SKM-1 treated with dmso at 0.1 percent for 144 hours (cell line): Measurements from ENCODE around the gene SULT1B1.
"Not testable (repeated sequence)": the region's sequence is repeated elsewhere in the genome, so short reads cannot be mapped to it uniquely, and the experiment has no call there.

Experiments
- DNase-seq: peaks from one replicate; lab custom pipeline; 2025; ENCODE audit not compliant: unreplicated experiment; lab: John Stamatoyannopoulos, UW

The SULT1B1 gene

GRCh38 chr4:69760455-69760854 lies at the start of gene SULT1B1:
Gene SULT1B1, minus strand, starts transcription at chr4:69760620. Its CDS starts 5,403 bp downstream, at chr4:69755217.
- peak; percentile 28 for DNase-seq

GRCh38 chr4:69800599-69800998 lies 40.2 kb upstream of the SULT1B1 start:
- no peak for DNase-seq

GRCh38 chr4:69799337-69799736 lies 38.9 kb upstream of the SULT1B1 start:
- DNase-seq: no peak

GRCh38 chr4:69793732-69794131 lies 33.3 kb upstream of the SULT1B1 start:
- no peak for DNase-seq

GRCh38 chr4:69787879-69788278 lies 27.5 kb upstream of the SULT1B1 start:
- no peak for DNase-seq

- DNase-seq: no peak
Observed at GRCh38 chr4:69786547-69786946, 26.1 kb upstream of the SULT1B1 start.

- no peak for DNase-seq
Observed at GRCh38 chr4:69785211-69785831, 24.9 kb upstream of the SULT1B1 start.

- DNase-seq: no peak
Observed at GRCh38 chr4:69782651-69783310, 22.4 kb upstream of the SULT1B1 start.

GRCh38 chr4:69781458-69782418 lies 21.3 kb upstream of the SULT1B1 start:
- no peak for DNase-seq

- DNase-seq: no peak
Observed at GRCh38 chr4:69780141-69780540, 19.7 kb upstream of the SULT1B1 start.

- no peak for DNase-seq
Observed at GRCh38 chr4:69776696-69777095, 16.3 kb upstream of the SULT1B1 start.

- DNase-seq: no peak
Observed at GRCh38 chr4:69775321-69775867, 15.0 kb upstream of the SULT1B1 start.

- DNase-seq: no peak
Observed at GRCh38 chr4:69773484-69773883, 13.1 kb upstream of the SULT1B1 start.

GRCh38 chr4:69768554-69768953 lies 8.1 kb upstream of the SULT1B1 start:
- not testable (repeated sequence) for DNase-seq

- no peak for DNase-seq
Observed at GRCh38 chr4:69765751-69766150, 5.3 kb upstream of the SULT1B1 start.

- no peak for DNase-seq
Observed at GRCh38 chr4:69764311-69764710, 3.9 kb upstream of the SULT1B1 start.

GRCh38 chr4:69763233-69763632 lies 2.8 kb upstream of the SULT1B1 start:
- no peak for DNase-seq

GRCh38 chr4:69759189-69759604 lies 1.2 kb downstream of the SULT1B1 start:
- no peak for DNase-seq

- no peak for DNase-seq
Observed at GRCh38 chr4:69757464-69757863, 3.0 kb downstream of the SULT1B1 start.

- DNase-seq: no peak
Observed at GRCh38 chr4:69754926-69755580, 5.4 kb downstream of the SULT1B1 start.

GRCh38 chr4:69753686-69754085 lies 6.7 kb downstream of the SULT1B1 start:
- no peak for DNase-seq
